Measurements from ENCODE around the gene EFEMP2.
"Not testable (repeated sequence)": the region's sequence is repeated elsewhere in the genome, so short reads cannot be mapped to it uniquely, and the experiment has no call there.

The EFEMP2 gene

DNA sequence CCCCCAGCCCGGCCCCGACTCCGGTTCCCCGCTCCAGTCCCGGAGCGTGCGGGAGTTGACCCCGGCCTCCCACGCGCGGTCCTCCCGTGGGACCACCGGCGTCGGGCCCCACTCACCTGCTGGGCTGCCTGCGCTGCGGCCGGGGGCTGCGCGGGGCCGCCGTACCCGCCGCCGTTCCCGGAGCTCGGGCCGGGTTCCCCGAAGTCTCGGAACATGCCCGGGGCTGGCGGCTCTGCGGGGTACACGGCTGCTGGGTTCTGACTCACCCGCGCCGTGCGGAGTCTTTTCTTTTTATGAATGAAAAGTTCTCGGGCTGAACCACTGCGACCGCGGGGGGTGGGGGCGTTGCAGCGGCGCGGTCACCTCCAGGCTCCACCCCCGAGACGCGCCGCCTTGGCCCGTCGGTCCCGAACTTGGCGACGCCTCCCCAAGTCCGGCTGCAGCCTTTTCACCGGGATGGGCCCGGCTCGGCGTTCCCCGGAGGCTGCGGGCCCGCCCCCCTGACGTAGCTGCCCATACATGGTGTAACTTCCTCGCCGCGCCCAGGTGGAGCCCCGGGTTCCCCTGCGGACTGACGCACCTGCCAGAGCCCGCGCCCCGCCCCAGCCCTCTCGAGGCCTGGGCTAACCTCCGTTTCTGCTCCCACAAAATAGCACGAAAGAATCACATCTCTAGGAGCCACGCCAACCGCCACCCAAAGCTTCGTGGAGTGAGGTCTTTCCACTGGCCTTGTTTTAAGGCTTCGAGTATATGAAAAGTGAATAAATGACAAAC, 27.7 kb upstream of the EFEMP2 start, which contains the start of gene FOSL1:
TSS of gene FOSL1 (minus strand) at position 264 of the 774 bp plus-strand sequence. CDS start at position 215, 49 bp downstream.
- peak; percentile 92 for DNase-seq (ENCODE audit: low read depth)

DNA sequence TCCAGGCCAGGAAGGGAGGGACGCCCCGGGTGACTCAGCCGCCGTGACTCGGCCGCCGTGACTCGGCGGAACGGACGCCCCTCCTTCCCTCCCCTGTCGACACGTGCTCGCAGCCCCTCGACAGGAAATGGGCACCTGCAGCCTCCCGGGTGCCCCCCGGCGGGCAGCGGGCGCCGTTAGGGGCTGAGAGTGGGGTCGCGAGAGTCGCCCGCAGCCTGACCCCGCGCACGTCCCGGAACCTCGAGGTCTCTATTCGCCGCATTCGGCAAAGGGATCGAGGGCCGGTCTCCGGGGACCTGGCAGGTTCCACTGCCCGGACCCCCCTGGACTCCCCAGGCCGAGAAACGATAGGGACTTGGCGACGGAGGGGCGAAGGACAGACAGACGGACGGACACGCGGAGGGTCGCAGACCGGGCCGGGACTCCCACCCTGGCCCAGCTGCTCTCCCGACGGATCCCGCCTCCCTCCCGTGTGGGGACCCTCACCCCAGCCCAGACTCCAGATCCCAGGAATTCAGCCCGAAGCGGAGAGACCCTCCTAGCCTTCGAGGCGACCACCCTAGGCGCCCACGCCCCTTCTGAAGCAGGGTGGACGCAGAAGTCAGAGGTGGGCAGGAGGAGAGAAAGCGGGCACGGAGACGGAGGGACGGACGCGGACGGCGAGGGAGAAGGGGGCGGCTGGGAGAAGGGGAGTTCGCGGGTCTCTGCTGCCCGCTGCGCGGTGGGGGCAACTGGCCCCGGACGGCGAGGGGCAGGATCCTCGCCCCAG, 26.9 kb upstream of the EFEMP2 start:
- DNase-seq (ENCODE audit: low read depth), result no peak

DNA sequence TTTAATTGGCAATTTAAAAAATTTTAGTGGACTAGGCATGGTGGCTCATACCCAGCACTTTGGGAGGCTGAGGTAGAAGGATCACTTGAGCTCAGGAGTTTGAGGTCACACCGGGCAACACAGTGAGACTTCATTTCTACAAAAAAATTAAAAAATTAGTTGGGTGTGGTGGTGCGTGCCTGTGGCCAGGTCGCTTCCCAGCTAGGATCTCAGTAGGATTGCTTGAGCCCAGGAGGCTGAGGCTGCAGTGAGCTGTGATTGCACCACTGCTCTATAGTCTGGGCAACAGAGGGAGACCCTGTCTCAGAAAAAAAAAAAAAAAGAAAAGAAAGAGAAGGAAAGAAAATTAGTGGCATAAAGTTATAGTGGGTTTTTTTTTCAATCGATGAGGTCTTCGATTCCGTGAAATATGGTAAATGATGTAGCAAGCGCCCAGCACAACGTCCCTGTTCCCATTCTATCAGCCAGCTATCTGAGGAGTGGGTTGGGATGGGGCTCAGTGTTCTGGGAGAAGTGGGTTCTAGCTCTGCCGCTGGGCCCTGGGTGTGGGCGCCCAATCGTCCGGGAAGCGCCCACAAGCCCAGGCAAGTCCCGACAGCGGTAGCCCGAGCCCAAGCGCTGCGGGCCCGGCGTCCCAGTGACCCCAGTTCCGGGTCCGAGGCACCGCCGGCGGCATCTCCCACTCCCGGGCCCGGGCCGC, 26.2 kb upstream of the EFEMP2 start:
- DNase-seq (ENCODE audit: low read depth), result no peak

DNA sequence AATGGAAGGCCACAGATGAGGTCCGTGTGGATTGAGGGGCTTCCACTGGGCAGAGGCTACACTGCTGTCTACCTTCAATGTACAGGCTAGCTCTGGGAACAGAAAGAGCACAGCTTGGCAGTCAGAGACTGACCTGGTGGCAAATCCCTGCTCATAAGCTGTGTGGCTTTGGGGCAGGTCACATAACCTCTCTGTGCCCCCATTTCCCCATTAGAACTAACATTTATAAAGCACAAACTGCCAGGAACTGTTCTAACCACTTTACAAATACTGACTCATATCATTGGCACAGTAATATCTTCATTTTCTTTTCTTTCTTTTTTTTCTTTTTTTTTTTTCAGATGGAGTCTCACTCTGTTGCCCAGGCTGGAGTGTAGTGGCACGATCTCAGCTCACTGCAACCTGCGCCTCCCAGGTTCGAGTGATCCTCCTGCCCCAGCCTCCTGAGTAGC, 24.4 kb upstream of the EFEMP2 start:
- DNase-seq (ENCODE audit: low read depth), result no peak

DNA sequence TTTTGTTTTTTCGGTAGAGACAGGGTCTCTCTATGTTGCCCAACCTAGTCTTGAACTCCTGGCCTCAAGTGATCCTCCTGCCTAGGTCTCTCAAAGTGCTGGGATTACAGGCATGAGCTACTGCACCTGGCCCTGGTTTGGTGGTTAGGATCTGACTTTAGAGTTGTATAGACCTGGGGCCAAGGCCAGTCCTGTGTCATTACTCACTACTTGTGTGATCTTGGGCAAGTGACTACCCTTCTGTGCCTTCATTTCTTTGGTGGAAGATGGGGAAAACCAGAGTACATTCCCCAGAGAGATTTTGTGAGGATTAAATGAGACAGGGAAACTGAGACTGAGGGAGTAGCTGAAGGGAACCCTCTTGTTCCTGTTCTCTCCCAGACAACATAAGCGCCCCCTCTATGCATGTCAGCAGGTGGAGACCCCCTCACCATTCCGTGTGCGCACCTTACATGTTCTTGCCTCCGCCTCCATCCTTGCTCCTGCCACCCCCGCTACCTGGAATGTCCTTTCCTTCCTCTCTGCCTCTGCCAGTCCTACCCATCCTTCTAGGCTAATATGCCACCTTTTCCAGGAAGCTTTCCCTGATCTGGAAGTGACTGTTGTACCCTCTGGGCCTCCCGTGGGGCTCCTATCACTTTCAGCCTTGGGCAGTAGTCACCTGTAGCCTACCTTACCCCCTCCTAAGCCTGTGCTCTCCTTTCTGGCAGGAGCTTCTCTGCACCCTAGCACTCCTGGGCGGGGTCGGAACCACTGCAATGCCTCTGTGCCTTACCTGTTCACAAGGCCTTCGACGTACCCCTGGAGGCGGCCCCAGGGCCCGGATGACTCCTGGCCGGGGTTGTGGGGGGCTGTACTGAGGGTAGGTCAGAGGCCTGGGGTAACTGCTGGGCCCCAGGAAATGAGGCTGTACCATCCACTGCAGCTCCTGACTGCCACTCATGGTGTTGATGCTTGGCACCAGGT, 23.7 kb upstream of the EFEMP2 start:
- DNase-seq (ENCODE audit: low read depth), result no peak

DNA sequence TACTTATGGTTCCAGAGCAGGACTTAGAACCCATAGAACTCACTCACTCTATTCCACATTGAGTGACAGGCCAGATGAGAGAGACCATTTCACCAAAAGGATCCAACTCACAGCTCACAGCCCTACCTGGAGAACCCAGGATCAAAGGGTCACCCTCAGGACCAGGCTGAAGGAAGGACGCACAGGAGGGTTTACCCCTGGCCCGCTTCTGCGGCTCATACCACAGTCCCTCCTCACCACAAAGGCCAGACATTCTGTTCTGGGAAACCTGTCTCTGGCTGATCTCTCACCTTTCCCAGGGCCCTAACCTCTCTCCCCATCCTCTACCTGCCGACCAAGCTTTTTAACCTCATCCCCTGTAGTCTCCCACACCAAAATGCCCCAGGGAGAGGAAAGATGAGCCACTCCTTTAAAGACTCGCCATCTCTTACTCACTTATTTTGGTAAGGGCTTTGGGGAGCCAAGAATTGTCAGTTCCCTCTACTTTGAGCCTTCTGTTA, 22.9 kb upstream of the EFEMP2 start:
- DNase-seq (ENCODE audit: low read depth), result no peak

DNA sequence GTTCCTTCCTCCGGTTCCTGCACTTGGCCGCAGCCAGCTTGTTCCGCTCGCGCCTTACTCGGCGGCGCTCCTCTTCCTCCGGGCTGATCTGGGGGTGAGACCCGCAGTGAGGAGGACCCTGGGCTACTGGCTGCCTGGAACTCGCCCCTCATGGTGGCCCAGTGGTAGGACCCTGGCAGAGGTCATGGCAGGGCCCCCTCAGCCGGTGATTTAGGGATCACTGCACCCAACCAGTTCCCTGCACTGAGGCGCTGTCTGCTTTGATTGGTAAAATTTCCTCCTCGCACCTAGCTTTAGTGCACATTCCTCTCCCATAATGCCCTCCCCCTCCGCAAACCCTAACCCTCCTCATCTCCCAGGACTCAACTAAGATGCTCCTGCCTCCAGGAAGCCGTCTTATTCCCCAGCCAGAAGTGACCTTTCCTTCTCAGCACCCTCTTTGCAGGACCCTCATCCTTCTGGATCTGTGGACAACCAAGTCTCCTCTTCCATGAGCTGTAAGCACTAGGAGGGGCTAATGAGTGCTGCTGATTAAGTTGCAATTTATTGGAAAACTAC, 21.5 kb upstream of the EFEMP2 start:
- no peak for DNase-seq (ENCODE audit: low read depth)

DNA sequence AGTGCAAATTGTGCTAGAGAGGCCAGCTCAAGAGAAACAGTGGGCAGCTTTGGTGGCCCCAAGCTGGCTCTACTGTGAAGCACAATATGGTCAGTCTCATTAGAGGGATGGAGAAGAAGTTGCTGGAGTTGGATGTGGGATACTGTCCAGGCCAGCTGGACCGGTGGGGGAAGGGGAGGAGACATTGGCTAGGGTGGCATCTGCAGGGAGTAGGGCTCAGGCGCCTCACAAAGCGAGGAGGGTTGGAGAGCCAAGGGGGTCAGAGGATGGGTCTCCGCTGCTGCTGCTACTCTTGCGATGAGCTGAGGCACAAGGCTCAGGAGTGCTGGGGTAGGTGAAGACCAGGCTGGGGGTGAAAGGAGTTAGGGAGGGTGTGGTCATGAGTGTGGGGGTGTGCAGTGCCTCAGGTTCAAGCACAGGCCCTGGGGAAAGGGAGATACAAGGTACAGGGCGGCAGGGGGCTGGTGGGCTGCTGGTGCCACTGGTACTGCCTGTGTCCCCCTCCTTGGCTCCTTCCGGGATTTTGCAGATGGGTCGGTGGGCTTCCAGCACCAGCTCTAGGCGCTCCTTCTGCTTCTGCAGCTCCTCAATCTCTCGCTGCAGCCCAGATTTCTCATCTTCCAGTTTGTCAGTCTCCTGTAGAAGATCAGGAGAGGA, 20.2 kb upstream of the EFEMP2 start:
- DNase-seq (ENCODE audit: low read depth), result no peak

DNA sequence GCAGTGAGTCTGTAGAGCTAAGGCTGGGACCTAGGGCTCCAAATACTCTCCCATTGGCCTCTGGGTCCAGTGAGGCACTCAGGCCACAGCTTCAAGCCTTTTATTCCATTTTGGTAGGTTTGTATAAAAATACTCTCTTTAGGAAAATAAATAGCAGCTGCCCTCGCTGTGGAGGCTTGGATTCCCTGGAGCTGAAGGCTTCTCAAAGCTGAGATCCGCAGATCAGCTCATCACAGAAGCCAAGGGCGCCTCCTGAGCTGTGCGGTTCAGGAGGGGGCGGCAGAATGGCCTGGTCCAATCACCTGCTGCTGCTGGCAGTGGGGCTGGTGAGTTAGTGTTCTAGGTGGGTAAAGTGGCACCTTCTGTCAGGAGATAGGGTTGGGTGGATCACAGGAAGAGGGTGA, 19.5 kb upstream of the EFEMP2 start:
- not testable (repeated sequence) for DNase-seq (ENCODE audit: low read depth)

DNA sequence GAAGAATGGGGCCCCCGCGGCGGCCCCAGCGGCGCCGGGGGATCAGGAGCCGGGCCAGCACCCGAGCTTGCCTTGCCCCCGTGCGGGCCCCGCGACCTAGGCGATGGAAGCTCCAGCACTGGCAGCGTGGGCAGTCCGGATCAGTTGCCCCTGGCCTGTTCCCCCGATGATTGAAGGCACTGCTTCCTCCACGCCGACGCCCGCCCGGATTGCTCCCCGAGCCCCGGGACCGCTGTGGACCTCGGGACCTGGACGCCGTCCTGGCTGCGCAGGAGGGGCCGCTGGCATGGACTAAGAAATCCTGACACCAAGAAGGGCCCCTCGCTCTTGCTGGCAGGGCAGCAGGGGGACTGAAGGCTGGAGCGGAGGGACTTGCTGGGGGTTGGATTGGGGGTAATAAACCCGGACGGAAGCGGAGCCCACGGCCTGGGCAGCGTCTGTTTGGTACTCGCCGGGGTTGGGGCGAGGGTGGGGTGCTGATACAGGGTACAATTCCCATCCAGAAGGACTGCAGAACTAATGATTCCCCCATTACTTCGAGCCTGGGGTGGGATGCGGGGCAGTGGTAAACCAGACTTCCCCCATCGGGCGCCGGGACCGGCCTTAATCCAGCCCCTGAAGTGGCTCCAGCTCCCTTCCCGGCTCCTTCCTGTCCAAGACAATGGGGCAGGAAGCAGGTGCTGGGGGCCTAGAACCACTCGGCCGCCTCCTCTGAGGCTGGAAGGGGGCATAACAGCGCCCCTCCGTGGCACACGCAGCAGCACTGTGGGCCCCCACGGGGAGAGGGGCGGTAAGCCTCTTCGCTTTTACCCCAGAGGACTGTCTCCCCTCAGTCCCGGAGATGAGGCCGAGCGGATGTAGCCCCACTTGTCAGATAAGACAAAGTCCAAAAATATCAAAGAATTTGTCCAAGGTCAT, 18.9 kb upstream of the EFEMP2 start:
- no peak for DNase-seq (ENCODE audit: low read depth)

DNA sequence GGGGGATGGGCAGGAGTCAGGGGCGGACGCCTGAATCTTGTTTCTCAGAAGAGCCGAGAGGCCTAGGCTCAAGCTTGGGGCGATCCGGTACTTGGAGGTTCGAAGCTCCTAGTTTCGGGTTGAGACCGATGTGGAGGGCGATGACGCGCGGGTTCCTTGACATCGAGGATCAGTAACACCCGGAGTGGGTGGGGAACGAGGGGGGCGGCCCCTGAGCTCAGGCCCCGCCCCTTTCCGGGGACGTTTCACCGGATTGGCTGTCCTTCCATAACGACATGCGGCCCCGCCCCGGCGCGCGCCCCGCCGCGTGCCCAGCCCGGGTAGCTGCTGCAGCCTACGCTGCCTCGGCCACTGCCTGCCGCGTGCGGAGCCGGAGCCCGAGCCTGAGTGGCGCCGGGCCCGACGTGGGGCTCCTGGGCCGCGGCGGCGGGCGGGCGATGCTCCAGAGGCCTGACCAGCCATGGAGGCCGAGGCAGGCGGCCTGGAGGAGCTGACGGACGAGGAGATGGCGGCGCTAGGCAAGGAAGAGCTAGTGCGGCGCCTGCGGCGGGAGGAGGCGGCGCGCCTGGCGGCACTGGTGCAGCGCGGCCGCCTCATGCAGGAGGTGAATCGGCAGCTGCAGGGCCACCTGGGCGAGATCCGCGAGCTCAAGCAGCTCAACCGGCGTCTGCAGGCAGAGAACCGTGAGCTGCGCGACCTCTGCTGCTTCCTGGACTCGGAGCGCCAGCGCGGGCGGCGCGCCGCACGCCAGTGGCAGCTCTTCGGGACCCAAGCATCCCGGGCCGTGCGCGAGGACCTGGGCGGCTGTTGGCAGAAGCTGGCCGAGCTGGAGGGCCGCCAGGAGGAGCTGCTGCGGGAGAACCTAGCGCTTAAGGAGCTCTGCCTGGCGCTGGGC, 18.0 kb upstream of the EFEMP2 start, which contains the start of gene CCDC85B:
TSS of gene CCDC85B (plus strand) at position 350 of the 895 bp plus-strand sequence. CDS start at position 461, 111 bp downstream.
- DNase-seq (ENCODE audit: low read depth), result peak; percentile 87

DNA sequence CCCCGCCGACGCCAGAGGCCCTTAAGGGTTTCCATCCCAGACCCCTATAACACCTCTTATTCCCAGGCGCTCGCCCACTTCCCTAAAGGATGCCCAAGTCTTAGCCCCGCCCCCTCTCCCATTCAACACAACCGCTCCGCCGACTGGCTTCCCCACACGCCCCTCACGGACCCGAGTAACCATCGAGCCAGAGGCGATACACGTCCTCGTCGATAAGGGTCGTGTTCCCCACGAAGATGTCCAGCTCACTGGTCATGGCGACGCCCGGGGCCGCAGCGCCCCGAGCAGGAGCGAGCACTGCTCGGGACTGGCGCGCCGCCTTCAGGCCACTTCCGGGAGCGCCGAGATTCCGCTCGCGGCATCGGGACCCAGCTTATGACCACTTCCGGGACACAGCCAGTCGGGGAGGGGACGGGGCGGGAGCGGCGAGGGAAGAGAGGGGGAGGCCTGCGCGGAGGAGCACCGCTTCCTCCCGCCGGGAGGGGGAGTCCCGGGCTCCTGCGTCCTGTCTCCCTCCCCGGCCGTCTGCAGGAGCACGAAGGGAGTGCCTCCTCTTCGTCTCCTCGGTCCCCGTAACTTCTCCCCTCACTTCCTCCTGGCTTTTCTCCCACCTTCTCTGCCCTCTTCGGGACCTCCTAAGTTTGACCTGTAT, 15.7 kb upstream of the EFEMP2 start, which contains the start of gene FIBP:
TSS of gene FIBP (minus strand) at position 309 of the 652 bp plus-strand sequence. CDS start at position 256, 53 bp downstream.
- DNase-seq (ENCODE audit: low read depth), result peak; percentile 86

DNA sequence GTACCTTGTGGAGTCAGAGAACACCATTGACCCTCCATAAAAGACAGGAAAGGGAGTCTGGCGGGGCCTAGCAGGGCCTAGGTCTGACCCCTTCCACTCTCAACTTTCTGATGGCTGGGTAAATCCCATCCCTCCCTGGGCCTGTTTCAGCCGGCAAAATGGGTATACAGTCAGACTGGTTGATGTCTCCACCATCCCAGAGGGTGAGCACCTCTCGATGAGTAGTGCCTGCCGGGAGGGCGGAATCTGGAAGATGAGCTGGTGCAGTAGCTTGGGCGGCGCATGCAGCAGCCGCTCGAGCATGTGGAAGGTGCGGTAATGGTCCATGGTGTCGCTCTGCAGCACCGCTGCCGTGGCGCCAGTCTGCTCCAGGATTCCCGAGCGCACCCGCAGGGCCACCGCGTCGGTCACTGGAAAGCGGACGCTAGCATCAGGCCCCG, 15.1 kb upstream of the EFEMP2 start:
- DNase-seq (ENCODE audit: low read depth), result no peak

DNA sequence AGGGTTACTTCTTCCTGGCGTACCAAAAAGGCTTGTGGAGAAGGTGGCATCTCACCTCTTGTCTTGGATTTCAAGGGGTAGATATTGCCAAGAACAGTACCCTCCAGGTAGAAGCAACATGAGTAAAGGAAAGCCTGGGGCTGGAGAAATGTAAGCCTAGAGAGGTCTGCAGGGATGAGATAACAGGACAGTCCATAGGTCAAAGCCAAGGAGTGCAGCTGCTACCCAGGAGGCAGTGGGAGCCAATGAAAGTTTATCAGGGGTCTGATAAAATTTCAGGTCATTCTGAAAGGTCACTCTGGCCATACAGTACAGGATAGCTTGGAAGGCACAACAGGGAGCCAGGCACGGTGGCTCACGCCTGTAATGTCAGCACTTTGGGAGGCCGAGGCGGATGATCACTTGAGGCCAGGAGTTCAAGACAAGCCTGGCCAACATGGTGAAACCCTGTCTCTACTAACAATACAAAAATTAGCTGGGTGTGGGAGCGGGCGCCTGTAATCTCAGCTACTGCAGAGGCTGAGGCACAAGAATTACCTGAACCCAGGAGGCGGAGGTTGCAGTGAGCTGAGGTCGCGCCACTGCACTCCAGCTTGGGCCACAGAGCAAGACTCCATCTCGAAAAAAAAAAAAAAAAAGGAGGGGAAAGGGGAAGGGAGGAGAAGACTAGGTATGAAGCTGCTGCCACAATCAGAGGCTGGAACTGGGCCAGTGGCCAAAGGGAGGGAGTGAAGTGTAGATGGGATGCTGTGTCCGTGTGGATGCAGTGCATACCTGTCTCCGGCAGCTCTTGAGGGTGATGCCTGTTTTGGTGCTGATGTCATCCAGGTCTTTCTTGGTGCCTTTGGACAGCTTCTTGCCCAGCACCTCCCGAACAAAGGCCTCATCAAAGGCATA, 14.5 kb upstream of the EFEMP2 start:
- DNase-seq (ENCODE audit: low read depth), result no peak

DNA sequence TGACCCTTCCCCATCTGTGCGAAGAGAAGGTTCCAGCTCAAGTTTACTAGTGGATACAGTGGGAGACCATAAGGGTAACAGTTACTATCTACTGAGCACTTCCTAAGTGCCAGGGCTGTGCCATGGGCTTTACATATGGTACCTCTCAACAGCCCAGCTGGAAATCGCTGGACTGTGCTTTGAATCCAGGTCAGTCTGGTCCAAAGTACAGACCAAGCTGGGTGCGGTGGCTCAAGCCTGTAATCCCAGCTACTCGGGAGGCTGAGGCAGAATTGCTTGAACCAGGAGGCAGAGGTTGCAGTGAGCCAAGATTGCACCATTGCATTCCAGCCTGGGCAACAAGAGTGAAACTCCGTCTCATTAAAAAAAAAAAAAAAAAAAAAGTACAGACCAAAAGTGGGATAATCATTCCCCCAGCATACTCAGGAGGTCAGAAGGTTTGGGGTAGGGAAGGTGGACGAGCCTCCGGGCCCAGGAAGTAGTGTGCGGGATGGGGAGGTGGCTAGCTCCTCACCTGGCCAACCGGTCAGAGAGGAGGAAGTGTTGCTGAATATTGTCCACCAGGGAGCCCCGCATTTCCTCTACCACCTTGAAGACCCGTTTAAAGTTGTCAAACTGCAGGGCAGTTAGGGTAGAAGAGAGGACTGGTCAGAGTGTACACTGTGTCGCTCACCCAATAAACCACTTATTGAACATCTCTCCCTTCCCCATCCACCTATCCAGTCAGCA, 13.4 kb upstream of the EFEMP2 start:
- DNase-seq (ENCODE audit: low read depth), result no peak

DNA sequence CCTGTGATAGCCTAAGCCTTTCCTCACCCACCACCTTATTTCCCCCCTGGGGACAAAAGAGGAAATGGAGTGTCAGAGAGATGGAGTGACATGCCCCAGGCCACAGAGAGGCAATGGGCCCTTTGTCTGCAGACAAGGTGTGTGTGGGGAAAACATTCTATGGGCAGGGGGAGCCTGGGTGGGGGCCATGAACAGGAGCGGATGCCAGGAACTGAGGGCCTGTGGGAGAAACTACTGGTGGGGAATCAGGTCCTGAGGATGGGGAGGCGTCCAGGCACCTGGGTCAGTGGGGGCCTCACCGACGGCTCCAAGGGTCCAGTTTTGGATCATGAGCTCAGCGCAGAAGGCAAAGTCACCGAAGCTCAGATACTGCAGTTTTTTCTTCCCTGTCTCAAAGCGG, 12.6 kb upstream of the EFEMP2 start:
- DNase-seq (ENCODE audit: low read depth), result no peak

All from HS-5 (cell line).